PC-3 (cell line): ENCODE measurements around the gene GPR156.

Experiments
- CTCF ChIP-seq: fragments of 300-600 bp; sonication (generic); conservative IDR thresholded peaks from 2 replicates; pipeline ENCODE4 v1.5.1; 2017; ENCODE audit warnings: antibody characterized with exemption, low read depth, mild to moderate bottlenecking, low read length
- EZH2 ChIP-seq: fragments of 300-600 bp; sonication (generic); IDR thresholded peaks from one replicate; pipeline ENCODE4 v1.6.1; 2017; ENCODE audit warnings: antibody characterized with exemption, mild to moderate bottlenecking, low read length; ENCODE audit not compliant: unreplicated experiment
- EZH2phosphoT487 ChIP-seq: fragments of 300-600 bp; sonication (generic); IDR thresholded peaks from 2 replicates; pipeline ENCODE4 v1.6.1; 2018; ENCODE audit warnings: mild to moderate bottlenecking, antibody characterized with exemption, low read length, borderline replicate concordance

GRCh38 chr3:120209425-120209824 lies 75.6 kb downstream of the GPR156 start:
- TF ChIP-seq CTCF, result no peak
- no peak for TF ChIP-seq EZH2phosphoT487
- no peak for TF ChIP-seq EZH2
